Stimulated activated CD8-positive, alpha-beta memory T cell treated with anti-CD3 and anti-CD28 coated beads, Interleukin-15, amount 100 ng/mL, for 1 hour (primary cell): Measurements from ENCODE around the gene HOXB8.

ENCODE experiments used
- DNase-seq: peaks from one replicate; pipeline ENCODE4 v3.0.0-alpha.2; 2020; ENCODE audit warnings: low read depth

The HOXB8 gene

GRCh38 chr17:48615047-48615962 is at the start of gene HOXB8:
TSS of gene HOXB8 (minus strand) at chr17:48615292. CDS start at chr17:48614704, 588 bp downstream.
- DNase-seq, result no peak

- no peak for DNase-seq
Measured at GRCh38 chr17:48663134-48663924, 48.2 kb upstream of the HOXB8 start.

DNA sequence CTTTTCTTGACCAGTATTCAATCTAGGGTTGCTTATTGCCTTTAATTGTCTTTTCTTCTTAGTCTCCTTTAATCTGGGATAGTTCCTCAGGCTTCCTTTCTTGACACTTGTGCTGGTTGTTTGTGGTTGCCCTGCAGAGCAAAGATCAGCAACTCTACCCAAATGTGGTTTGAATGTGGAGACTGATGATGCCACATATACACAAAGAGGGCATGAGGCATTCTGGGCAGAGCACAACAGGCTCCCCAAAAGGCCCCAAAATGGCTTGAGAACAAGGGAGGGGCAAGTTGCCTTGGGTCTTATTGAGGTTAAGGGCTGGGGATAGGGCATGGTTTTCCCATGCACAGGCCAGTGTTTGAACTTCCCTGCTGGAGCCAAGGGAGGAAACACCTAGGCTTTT is 40.8 kb upstream of the HOXB8 start:
- DNase-seq, result no peak

- DNase-seq, result no peak
Measured at GRCh38 chr17:48649741-48650140, 34.6 kb upstream of the HOXB8 start.

- DNase-seq, result no peak
Measured at GRCh38 chr17:48647963-48648245, 32.8 kb upstream of the HOXB8 start.

- DNase-seq, result no peak
Measured at GRCh38 chr17:48647103-48647962, 32.2 kb upstream of the HOXB8 start.

DNA sequence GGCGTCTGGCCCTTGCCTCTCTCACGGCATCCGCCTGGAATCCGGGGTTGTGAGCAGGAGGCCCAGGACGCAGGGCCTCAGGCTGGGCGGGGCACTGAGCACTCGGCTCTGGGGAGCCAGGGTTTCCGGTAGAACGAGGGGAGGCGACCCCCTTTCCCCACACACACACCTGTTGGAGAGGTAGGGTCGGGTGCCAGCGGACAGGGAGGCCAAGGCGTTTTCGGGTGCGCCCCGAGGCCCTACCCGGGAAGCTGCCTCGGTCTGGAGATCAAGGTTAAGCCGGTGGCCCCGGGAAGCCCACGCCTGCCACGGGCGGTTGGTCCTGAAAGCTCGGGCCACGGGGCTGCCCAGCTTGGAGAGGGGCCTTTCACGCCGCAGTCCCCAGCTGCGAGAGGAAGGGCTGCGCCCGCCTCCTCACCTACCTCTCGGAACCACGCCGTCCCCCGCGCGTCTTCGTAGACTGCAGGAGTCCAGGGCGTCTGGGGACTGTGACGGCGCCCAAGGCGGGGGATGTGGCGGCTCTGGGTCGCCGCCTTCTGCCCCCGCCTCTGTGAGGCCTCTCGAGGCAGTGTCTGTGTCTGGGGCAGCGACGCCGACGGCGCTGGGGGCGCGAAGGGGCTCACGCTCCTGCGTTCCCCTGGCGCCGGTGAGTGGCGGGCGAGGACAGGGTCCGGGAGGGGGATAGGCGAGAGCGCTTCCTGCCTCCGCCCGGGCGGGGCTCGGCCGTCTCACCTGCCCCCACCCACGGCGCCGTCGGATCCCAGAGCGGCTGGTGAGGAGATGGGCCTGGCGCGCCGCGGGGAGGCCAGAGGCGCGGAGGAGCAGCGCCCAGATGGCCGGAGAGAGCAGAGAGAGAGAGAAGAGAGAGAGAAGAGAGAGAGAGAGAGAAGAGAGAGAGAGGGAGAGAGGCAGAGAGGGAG is 31.4 kb upstream of the HOXB8 start:
- DNase-seq, result no peak

DNA sequence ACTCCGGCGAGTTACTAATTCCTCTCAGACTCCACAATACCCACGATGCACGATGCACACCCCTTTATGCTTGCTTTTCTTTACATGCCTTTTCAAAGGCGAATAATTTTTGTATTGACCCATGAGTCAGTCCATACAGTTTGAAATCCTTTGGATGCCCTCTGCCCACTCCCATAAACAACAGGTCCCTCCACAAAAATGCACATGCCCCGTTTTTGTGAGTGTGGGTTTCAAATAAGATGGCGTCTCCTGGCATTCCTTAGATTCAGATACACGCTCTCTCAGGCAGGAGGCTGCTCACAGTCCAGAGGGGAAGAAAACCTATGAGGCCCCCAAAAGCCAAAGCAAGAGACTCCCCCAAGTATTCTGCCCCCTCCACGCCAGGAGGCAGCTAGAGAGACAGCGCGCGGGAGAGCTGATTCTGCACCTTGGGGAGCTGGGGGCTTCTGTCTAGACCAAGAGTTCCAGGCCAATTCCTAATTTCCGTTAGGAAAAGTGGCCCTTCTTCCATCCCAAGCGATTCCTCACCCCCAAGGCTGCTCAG is 30.6 kb upstream of the HOXB8 start:
- DNase-seq, result no peak

DNA sequence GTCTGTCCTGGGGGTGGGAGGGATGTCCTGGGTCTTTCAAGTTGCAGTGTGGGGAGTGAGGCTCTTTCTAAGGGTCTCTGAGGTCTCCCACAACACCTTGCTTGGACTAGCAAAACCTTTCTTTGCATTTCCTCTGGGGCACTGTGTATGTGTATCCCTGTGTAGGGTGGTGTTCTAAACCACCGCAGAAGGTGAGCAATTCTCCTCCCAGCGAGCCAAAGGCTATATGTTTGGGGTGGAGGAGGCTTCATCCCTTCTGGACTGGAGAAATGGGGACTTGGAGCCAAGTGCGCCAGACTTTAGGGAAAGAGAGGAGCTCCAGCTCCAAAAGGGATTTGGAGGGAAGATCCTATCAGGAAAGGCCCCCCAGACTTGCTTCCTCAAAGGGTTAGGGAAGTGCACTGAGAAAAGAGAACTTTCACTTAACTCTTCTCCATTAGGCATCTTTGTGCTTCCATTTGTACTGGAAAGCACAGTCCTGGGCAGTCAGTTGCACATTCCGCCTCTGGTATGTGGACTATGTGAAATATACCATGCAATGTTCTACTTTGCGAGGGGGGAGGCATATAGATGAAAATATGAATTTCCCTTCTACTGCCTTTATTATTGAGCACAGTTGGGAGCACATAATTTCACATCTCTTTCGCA is 29.9 kb upstream of the HOXB8 start:
- no peak for DNase-seq

- DNase-seq, result no peak
Measured at GRCh38 chr17:48644159-48644558, 29.1 kb upstream of the HOXB8 start.

DNA sequence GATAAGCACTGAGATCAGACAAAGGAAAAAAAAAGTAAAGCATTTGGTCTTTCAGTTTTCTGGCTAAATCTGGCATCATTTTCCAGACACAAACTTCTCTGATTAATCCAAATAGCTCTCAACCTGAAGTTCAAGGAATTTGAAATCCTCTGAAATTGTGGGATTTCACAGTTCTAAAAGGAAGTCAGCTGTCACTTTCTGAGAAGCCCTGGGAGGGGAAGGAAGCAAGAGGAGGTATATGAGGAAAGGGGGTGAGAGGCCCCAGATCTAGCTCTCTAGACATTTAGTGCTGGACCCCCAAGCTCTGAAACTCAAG is 28.6 kb upstream of the HOXB8 start:
- DNase-seq, result no peak

DNA sequence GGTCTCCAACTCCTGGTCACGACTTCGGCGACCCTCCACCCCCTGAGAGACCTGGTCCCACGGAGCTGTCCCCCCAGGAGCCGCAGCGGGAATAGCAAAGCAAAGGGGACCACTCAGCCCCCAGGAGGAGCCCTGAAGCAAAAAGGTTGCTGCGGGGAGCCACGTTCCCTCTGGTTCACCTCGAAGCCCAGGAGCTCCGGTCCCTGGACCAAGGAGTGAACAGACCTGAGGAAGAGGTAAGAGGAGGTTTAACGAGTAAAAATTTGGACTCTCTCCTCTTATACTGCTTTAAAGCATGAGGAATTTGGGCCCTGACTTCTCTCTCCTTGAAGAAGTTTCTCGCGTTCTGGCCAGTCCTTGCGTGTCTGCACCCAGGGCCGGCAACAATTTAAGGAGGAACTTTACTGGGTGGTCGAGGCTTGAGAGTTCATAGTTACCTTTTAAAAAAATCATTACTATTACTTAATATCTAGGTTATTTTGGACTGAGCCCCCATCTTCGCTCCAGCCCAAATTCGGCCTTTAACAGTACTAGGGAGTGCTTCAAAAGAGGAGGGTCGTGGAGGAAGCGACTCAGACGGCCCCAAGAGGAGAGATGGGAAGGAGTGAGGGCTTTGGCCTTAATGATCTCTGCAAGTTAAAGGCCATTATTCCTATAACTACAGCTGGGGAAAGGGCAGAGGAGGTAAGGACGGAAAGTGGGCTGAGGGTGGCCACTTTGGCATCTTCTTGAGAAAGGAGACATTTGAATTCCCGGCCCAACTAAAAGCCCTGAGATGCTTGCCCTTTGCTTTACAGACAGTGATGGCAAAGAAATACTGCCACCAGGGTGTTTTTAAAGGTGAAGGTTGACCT is 28.0 kb upstream of the HOXB8 start:
- DNase-seq, result no peak

DNA sequence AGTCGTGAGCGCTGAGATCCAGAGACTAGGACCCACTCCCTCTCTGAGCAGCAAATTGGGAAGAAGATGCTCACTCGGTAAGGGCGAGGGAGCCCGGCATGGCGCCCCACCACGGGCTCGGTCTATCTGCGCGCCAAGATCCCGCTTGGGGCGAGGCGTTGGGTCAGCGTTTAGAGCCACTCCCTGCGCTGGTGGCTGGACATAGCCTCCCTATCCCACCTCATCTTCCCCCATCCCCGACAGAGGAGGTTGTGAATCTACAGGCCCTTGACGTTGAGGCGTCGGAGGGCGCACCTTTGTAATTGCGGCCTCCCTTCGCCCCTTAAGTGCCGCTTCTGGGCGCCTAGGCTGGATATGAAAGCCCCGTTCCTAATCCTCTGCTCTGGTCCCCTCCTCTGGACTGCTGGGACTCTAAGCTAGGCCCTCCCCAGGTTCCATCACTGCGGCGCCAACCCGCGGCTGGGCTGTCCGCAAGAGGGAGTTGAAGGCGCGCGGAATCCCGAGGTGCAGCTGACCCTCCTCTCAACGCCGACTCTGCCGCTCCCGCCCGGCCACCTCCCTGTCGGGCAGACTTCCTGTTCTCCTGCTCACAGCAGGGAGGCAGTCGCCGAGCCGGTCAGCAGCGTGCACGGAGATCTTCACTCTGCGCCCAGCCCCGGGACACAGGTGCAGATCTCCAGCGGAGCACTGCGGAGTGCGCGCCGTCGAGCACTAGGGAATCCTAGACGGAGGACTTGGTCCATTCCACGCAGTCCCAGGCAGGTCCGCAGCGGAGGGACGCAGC is 27.2 kb upstream of the HOXB8 start:
- DNase-seq, result no peak

- no peak for DNase-seq
Measured at GRCh38 chr17:48641541-48642058, 26.5 kb upstream of the HOXB8 start.

GRCh38 chr17:48640858-48641180 is 25.7 kb upstream of the HOXB8 start:
- no peak for DNase-seq

DNA sequence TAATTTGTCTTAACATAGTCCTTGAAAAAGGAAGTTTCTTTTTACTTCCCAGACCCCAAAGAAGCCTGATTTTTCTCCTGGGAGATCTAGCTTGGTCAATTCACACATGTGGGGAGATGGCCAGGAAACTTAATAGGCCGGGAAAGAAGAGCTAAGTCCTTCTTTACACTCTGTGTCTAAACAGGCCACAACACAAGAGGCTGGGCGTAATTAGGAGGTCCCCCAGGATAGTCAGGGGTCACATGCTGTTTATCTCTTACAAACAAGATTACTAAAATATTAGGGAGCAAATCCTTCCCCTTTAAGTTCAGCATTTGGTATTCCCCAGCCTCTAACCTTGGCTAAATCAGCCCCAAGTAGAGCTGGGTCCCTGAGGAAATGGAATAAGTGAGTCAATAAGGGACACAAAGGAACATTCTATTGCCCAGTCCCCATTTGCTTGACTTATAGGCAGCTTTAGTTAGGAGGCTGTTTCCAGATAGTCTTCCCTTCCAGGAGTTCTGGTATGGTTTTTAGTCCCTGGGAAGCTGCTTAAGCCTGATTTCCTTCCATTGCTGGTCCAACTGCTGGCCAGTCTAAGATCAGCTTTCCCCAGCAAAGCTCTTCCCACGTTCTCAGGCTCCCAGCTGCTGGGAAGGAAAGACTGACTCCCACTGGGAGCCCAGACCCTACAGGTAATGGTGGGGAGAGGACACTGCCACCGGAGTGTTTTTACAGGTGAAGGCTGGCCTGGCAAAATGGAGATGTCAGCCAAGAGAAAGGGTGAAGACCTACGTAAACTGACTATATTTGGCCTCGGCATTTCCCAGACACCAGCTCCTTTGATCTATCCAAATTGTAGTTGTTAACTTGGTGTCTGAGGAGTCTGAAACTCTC is 25.1 kb upstream of the HOXB8 start:
- DNase-seq, result no peak

DNA sequence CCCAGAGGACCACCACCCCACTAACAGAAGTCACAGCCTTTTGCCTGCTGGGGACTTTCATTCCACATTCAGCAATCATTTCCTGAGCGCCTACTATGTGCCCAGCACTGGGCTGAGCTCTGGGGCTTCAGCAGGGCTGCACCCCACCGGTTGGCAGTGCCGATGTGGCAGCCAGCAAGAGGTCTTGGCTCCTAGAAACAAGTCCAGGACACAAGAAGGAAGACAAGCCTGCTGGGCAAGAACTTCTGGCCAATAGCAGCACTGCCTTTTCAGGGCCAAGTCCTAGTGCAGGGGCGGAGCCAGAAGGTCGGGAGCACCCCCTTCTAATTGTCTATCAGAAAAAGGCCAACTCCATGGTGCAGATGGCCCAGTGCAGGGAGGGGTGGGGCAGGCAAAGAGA is 24.0 kb upstream of the HOXB8 start:
- no peak for DNase-seq
